HG03432 (cell line): Measurements from ENCODE around the gene BOC.

Experiments used
- ATAC-seq: cut with Tn5 transposase; IDR thresholded peaks from one replicate; pipeline ENCODE4 v1.9.1; 2021; ENCODE audit warnings: mild to moderate bottlenecking, moderate library complexity; ENCODE audit not compliant: unreplicated experiment

Gene BOC

GRCh38 chr3:113247068-113247467 lies 35.7 kb downstream of the BOC start:
- no peak for ATAC-seq

- ATAC-seq = no peak
Observed at GRCh38 chr3:113247675-113248458, 36.5 kb downstream of the BOC start.

DNA sequence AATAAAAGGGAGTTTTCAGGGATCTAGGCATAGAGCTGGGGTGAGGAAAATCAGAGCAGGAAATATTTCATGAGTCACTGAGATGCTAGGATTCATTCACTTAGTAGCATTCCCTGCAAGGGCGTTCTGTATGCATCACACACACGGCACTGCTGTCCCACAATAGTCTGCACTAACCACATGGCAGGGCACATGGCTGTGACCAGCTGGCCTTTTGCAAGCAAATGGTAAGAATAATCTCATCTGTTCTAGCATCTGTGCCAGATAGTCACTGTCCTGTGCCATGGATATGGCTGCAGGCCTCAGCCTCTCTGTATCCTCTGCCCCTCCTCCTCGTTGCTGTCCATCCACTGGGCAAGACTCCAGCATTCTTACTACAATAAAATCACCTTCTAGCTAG lies 37.8 kb downstream of the BOC start:
- no peak for ATAC-seq

DNA sequence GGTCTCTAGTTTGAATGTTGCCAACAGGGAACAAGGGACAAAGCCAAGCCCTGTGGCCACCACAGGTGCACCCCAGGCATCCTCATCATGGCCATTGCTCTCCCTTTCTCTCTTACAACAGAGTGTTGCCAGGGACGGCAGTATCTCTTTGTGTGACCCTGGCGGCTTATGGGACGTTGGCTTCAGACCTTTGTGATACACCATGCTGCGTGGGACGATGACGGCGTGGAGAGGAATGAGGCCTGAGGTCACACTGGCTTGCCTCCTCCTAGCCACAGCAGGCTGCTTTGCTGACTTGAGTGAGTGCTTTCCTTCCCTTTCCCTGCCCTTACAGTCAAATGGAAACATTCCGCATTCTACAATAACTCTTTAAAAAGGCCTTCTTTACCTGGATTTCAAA lies 38.2 kb downstream of the BOC start:
- ATAC-seq = no peak

DNA sequence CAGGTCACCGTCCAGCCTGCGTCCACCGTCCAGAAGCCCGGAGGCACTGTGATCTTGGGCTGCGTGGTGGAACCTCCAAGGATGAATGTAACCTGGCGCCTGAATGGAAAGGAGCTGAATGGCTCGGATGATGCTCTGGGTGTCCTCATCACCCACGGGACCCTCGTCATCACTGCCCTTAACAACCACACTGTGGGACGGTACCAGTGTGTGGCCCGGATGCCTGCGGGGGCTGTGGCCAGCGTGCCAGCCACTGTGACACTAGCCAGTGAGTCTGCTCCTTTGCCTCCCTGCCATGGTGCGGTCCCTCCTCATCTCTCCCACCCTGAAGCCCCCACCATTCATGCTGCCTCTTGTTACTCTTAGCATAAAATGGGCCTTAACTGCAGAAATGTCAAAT lies 39.2 kb downstream of the BOC start:
- ATAC-seq = no peak

- no peak for ATAC-seq
Observed at GRCh38 chr3:113251817-113252216, 40.5 kb downstream of the BOC start.

GRCh38 chr3:113252553-113252952 lies 41.2 kb downstream of the BOC start:
- no peak for ATAC-seq

GRCh38 chr3:113253702-113254101 lies 42.3 kb downstream of the BOC start:
- ATAC-seq = no peak

DNA sequence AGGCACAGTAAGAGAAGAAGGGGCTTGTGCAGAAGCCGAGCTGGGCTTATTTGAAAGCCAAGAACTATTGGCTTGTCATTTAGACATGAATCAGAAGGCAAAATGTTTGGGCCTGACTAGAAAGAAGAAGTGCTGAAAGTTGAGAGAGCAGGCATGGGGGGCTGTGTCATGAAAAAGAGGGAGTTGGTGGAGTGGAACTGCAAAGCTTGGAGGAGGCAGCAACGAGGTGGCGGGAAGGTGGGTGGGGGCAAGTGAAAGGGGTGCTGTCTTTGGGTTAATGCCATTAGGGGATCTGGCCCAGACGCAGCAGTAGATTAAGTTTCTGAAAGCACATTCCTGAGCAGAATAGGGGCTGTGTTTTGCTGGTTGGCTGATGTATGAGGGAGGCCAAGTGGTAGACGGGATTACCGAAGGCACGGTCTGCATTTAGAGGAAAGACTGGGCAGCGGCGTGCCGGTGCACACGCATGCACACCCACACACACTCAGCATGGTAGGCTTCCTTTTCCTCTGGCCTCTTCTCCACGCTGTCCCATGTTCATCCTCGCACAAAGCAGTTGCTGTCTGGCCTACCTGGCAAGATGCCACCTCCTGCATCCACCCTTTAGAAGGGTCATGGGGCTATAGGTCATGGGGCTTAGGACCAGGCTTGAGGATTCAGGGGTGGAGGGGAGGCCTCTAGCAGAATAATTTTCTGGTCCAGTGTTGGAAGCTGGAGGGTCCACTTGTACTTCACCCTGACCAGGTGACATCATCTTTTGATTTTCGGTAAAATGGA lies 43.0 kb downstream of the BOC start:
- ATAC-seq = no peak

GRCh38 chr3:113255100-113255853 lies 43.9 kb downstream of the BOC start:
- no peak for ATAC-seq

- no peak for ATAC-seq
Observed at GRCh38 chr3:113255854-113256615, 44.7 kb downstream of the BOC start.

DNA sequence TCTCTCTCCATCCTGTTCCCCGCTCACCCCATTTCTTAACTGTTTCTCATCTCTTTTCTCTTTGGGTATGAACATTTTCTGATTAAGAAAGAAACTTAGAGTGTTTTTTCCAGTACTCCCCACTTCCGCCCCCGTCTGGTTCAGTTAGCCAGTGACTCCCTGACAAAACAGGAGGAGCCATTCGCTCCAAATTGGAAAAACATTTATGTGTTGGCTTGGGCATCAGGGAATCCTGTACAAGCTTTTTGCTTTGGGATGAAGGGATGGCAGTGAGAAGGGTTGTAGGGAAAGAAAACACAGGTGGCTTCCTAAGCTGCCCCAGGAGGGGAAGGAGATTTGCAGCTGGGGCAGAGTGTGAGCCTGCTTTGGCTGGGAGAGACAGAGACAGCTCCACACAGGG lies 47.0 kb downstream of the BOC start:
- no peak for ATAC-seq

- no peak for ATAC-seq
Observed at GRCh38 chr3:113259196-113259595, 47.8 kb downstream of the BOC start.

DNA sequence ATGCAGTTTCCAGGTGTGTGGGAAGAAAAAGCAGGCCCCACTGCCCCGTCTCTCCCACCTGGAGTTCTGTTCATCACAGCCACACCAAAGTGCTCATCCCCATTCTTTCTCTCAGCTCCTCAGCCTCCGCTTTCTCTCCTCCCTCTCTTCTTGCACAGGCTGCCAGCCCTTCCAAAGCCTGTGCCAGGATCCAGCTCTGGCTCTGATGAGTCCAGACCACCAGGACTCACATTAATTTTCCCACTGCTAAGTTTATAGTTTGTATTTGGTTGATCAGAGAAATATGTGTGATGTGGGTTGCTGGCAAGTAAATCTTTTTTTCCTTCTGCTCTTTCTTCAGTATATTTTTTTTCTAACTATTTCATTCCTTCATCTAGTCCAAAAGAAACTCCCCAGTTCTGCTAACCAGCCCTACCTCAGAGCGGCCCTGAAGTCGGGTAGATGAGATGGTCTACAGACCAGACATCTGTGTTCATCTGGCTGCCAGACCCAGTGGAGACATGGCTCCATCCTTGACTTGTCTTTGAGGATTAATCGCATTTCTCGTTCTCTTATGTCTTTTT lies 49.8 kb downstream of the BOC start:
- no peak for ATAC-seq

DNA sequence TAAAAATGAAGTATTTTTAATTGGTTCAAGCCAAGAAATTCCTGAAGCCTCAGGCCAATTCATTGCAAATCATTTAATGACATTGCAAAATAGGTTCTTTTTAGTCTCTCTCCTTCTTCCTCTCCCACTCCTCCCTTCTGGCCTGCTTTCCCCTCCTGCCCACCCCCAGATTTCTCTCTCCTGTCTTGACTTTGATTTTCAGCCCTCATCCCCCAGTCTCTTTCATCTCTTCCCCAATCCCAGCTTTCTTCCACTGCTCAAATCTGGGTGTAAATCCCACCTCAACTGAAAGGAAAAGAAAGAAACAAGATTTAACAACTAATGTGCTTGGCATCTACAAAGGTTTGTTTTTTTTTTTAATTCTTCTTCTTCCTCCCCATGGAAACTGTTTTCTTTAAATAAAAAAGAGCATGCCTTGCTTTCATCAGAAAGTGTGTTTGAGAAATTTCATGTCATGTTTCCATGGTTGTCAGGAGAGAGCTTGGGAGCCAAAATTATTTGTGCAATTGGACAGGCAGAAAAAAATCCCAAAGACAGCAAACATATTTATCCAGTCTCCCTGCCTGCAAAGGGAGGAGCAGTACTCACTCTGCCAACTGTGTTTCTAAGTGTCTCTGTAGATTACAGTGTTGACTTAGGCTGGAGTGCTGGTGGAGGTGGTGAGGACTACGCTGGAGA lies 50.4 kb downstream of the BOC start:
- ATAC-seq = no peak

DNA sequence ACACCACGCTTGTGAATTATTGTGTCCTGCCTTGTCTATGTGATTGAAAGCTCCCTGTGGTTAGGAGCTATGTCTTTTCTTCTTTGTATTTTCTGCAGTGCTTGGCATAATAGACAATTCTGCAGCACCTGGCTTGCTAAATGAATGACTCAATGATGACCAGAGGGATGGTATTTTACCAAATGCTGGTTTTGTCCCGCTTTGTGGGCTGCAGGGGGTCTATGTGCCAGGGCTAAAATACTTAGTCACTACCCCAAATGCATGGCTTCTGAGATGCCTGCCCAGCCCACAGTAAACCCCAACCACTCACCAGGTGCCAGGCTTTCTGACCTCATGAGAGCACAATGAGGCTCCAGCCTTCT lies 50.9 kb downstream of the BOC start:
- ATAC-seq = no peak

GRCh38 chr3:113263020-113263419 lies 51.7 kb downstream of the BOC start:
- ATAC-seq = no peak

- no peak for ATAC-seq
Observed at GRCh38 chr3:113263778-113264177, 52.4 kb downstream of the BOC start.

- no peak for ATAC-seq
Observed at GRCh38 chr3:113264283-113265131, 53.1 kb downstream of the BOC start.
